GM18520 (cell line): ENCODE measurements around the gene SEMA3D.

Source experiments
- ATAC-seq: cut with Tn5 transposase; IDR thresholded peaks from one replicate; pipeline ENCODE4 v1.9.1; 2021; ENCODE audit not compliant: unreplicated experiment

The SEMA3D gene

DNA sequence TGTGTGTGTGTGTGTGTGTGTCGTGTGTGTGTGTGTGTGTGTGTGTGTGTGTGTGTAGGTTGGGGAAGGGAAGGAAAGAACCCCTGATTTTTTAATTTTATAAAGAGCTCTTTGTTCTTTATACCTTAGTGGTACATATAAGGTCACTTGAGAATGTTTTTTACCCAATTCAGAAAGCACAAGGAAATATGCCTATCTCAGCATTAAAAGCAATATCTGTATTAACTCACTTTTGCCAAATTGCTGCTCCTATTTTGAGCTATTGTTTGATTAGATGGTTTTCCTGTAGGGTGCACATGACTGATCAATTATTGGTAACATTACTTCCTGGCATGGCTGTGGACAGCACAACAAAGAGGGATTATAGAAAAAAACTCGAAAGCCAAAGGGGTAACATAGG is 60.5 kb downstream of the SEMA3D start:
- no peak for ATAC-seq

DNA sequence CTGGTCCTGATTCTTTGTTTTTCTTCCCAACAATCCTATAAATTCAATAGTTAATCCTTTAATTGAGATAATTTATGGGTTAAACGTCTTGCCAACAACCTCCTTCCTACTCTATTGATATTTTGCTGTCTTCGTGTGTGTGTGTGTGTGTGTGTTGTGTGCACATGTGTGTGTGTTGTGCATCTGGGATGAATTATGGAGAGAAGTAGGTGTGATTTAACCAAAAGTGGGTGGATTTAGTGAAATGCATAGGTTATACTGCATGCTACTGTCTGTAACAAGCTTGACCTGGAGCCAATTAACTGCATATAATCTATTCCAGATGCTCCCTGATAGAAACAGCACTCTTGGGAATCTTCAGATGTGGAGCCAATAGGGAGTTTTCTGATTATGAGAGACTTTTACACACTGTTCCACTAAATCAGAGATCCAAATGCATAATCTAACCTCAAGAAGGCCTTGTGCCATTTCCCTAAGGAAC is 61.2 kb downstream of the SEMA3D start:
- ATAC-seq = no peak

DNA sequence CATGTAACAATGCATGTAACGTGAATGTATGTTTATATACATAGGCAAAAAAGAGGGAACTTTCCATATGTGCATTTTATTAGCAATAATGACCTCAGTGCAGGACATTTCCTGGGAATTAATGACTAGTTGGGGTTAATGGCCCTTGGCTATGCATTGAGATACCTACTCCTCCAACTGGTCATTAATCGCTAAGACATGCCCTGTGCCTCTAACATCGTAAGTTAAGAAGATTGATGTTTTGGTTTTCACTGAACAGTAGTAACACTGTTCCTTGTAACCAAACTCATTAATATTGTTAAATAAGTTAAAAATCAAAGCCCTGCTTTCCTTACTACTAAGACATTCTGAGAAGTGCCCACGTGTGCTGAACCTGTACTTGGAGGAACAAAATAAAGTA is 61.7 kb downstream of the SEMA3D start:
- ATAC-seq = no peak

DNA sequence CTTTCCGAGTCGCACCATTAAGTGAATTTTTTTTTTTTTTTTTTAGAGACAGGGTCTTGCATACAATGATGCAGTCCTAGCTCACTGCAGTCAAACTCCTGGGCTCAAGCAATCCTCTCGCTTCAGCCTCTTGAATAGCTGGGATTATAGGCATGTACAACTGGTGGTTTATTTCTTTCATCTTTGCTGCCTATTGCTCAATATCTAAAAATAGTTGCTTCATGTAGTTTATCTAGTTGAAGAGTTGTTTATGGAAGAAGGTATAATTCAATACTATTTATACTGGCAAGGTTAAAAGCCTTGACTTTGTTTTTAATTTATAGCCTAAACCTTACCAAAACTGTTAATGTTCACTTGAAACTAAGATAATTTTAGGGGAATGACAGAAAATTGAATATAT is 66.9 kb downstream of the SEMA3D start:
- ATAC-seq = no peak

DNA sequence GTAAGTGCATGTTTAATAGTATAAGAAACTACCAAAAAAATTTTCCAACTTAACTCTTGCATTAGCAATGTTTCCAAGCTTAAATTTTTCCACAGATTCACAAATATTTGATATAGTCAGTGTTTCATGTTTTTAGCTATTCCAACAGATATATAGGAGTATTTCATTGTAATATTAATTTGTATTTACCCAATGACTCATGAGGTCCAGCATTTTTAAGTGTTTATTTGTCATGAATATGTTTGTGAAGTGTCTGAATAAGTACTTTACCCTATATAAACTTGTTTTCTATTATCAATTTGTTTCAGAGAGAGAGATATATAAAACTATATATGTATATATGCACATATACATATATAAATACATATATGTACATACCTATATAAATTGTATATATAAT is 71.0 kb downstream of the SEMA3D start:
- no peak for ATAC-seq

DNA sequence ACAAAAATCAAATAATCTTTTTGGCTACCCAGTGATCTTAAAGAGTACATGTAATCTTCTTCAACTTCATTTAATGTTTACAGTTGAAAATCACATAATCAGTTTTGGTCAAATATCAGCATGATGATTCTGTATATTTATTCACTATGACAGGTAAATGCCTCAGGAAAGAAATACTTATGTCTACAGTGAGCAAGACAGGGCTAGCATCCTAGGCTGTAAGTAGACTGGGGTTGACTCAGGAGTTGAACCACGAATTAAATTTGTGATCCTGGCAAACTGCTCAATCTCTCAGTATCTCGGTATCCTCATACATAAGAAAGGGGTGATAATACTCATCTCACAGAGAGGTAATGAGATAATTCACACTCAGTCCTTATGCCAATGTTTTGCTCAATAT is 71.8 kb downstream of the SEMA3D start:
- no peak for ATAC-seq

DNA sequence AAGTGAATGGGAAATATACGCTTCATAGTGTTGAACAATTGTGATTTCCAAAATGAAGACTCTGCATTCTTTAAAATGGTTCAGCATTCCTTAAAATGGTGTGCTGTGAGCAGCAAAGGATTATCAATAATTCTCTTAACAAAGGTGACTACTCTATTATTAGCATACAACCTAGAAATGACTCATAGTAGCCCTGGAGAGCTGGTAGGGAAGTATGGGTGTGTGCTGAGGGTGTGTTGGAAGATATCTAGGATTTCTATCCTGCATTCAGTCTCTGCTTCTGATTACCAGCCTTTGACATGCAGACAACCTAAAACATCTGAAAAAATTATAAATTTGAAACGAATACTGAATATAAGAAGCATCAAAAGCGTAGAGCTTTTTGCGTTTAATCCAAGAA is 72.5 kb downstream of the SEMA3D start:
- ATAC-seq = no peak

DNA sequence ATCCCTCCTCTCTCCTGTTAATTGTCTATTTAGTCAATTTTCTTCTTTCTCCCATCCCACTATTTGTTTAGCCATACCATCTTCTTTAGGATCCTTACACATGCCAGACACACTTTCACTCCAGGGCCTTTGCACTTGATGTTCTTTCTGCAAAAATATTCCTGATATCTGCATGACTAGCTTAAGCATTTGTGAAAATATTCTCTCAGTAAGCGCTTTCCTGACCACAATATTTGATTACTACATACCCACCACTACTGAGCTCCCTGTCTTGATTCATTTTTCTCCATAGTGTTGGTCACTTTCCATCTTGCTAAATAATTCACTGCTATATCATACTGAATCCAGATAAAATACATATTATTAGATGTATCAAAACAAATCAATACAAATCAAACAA is 75.1 kb downstream of the SEMA3D start:
- ATAC-seq = no peak

DNA sequence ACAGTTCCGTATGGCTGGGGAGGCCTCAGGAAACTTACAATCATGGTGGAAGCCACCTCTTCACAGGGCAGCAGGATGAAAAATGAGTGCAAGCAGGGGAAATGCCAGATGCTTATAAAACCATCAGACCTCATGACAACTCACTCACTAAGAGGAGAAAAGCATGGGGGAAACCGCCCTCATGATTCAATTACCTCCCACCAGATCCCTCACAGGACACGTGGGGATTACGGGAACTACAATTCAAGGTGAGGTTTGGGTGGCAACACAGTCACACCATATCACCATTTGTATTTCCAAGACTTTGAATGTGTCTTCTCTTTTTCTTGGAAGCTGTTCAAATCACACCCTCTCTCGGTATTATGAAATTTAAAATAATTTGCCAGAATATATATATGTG is 80.1 kb downstream of the SEMA3D start:
- ATAC-seq = no peak

DNA sequence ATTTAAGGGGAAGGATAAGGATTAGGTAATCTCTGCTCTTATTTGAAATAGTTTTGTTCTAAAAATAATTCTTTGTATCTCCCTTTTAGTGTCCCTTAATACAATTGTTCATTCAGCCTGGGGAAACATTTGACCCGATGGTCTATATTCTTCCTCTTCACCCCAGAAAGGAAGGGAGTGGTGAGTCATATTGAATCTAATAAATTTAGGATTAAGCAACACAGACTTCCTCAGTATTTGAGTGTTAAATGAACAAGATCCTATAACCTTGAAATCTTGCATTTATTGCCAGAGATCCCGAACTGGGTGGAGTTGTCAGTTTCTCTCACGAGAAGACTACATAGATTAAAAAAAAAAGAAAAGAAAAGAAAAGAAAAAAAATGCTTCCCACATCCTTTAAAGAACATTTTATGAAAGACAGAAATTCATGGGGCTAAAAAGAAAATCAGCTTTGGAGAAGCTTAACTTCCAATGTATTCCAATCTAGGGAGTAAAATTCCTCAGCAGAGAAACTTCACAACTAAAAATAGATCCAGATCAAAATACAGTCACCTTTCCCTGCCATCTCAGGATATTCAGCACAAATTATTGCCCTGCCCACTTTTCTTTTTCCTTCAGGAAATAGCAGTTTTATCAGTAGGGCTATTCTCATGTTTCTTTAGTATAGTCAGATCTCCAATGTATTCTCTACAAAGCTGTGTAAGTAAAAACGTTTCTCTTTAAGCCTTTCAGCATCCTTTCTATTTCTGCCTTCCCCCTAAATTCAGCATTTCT is 82.2 kb downstream of the SEMA3D start:
- ATAC-seq = no peak

DNA sequence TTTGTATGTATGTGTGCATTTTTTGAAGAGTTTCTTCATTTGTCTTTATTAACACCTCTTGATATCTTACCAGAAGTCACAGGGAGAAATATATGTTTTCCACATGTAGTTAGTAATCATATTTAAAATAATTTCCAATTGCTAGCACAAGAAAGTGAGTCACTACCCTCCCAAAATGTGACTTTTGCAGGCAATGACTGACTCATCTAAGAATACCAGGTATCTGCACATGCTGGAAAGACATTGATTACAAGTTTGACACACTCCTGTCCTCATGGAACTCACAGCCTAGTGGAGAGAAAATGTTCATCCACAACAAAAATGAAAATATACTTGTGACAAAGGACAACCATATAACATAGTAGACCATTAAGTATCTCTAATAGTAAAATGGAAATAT is 82.9 kb downstream of the SEMA3D start:
- ATAC-seq = no peak

DNA sequence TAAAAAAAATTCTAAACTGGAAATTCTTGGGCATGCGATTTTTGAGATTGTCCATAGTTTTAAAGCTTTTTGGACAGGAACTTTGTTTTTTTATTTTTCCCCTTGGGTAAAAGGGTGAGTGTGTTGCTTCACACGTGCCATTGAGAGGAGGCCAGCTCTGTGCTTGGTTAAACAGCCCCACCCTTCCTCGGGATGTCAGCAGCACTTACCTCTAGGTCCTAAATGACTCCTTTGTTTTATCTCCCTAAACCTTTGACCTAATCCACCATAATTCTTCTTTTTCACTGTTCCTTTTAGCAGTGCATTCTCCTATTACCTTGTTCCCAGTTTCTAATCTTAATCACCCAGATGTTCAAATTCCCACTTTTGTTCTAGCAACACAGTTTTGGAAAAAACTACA is 83.5 kb downstream of the SEMA3D start:
- ATAC-seq = no peak

DNA sequence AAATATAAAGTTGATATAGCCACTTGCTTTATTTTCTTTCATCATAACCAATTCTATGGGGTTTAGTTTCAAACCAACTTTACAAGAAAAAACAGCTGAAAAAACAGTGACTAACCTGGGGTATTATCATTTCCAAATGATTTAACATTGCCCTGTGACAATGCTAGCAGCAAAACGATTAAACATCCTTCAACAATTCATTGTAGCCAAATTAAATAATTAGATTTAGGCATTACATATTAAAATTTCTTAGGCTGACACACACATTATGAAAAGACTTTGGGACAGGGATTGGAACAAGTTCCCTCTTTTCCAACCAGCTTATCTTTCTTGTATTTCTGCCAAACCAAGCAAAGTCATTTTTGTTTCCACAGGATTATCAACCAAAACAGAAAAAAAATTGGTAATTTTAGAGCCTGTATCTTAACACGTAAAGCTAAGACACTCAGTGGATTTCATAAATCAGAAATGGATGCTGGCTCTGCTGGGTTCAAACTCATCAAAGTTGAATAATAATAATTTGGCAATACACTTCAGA is 84.0 kb downstream of the SEMA3D start:
- no peak for ATAC-seq

DNA sequence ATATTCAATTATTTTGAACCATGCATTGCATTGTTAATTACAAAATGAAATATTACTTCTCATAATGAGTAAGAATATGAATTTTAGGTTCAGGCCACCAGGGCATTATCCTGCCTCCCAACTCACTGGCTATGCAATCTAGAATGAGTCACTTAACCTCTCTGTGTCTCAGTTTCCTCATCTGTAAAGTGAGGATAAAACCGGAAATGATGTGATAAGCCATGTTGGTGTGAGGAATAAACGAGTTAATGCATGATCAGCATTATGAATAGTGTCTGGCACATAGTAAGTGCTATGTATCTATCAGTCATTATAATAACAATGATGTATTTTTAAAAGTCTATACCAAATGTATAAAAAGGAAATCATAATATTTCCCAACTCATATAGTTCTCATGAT is 85.5 kb downstream of the SEMA3D start:
- no peak for ATAC-seq

DNA sequence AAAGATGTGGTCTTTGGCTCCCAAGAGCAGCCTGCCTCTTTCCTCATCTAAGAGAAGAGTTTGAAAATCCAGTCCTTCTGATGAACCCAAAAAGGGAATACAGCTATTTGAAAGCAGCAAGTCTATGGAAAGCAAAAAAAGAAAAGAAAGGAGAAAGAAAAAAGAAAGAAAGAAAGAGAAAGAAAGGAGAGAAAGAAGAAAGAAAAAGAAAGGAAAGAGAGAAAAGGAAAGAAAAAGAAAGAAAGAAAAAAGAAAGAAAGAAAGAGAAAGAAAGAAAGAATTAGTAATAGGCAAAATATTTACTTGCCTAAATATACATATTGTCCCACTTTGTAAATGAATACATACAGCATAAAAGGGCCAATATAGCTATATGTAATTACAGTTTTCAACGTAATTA is 89.0 kb downstream of the SEMA3D start:
- no peak for ATAC-seq

DNA sequence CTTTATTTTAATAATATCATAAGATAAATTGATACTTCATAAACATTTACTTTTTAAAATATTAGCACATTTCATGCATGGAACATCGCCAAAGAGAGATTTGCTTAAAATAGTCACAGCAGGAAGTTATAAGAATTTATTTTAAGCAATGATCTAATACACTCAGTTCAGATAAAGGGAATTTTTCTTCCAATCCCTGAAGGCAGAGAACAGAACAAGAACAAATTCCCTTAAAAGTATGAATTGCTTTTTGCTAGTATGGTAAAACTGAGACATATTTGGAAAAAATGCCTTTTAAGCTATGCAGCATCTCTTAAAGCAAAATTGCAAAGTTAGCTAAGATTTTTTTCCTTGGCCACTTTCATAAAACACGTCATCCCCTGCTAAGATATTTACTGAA is 91.0 kb downstream of the SEMA3D start:
- no peak for ATAC-seq

DNA sequence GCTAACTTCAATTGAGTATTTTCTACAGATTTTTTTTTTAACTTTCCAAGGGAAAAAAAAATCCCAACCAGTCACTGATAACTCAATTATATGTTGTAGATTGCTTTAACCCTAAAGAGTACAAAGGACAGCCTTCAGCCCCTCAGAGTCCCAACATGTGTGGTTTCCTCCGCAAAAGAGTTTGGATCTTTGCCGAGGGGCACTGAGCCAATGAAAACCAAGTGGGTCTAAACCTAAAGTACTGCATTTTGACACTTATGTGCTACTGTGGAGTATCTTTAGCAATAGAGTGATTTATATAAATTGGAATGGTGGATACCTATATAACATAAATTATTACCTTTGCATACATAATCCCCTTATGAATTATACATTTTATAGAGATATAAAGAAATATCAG is 91.5 kb downstream of the SEMA3D start:
- no peak for ATAC-seq

DNA sequence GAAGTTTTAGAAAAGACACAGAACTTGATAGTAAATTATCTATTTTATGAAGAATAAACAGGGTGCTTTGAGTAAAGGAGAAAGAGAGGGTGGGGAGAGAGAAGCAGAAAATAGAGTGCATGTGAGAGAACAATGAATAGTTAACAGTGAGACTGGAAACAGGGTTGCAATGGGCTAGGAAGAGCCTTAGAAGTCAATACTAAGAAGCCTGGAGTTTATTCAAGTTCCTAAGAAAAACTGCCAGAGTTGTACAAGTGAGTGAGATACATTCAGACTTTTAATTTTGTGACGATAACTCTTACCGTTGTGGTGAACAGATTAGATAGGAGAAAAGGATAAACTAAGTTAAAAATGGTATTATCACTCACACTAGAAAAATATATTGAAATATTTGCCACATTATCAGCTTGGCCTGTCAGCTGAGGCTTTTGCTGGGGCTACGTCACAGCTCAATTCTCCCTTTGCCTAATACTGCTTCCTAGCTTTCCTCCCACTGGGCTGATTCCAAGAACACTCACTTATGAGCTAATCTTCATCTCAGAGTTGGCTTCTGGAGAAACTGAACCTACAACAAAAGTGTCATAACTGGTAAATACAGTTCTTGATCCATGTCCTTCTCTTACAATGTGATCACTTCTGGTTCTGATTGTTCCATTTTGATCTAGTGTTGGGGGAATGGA is 92.7 kb downstream of the SEMA3D start:
- no peak for ATAC-seq

DNA sequence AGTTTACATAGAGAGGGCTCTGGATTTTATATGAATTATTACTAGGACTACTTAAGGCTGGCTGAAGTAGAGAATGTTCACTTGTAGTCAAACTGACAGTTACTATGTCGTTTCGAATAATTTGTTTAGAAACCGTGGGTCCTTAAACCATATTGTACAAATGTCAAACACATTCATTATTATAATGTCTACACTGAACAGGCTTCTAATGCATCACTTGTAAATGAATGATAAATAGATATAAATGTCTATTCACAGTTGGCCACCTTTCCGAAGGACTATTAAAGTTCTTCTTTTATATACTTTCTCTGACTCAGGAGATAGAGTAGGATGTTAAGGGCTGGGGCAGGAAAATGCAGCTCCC is 95.3 kb downstream of the SEMA3D start:
- ATAC-seq = no peak

DNA sequence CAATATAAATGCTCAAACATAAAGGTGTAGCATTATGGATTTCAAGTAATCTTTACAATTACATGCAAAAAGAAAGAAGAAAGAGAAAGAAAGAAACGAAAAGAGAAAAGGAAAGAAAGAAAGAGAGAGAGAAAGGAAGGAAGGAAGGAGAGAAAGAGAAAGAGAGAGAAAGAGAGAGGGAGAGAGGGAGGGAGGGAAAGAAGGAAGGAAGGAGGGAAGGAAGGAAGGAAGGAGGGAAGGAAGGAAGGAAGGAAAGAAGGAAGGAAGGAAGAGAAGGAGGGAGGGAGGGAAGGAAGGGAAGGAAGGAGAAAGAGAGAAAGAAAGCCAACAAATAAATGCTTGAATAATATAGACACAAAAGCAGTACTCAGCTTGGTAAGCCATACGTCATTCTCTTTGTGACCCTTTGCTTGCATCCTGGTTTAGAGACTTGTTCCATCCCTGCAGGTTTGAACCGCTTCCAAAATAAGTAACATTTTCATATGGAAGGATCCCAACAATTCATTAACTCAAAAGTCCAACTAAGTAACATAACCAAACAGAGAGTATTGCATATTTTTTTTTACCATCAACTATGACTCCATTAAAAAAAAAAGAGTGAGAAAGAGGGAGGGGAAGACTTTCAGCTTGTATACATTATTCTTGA is 95.8 kb downstream of the SEMA3D start:
- ATAC-seq = no peak

DNA sequence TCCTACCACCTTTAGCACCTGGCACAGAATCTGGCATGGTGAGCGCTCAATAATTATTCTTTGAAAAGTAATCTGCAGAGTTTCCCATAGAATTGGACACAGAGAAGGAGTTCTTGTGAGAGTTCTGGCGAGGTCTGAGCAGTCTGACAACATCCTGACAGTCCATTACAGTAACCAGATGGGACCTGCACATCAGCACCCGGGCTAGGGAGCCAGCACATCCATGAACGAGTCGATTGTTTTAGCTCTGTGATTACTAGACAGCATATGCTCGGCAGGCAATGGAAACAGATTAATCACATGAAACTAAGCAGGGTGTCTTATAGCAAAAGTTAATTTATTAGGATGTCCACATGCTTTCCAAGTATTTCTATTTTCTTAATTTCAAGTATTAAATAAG is 96.7 kb downstream of the SEMA3D start:
- ATAC-seq = no peak

DNA sequence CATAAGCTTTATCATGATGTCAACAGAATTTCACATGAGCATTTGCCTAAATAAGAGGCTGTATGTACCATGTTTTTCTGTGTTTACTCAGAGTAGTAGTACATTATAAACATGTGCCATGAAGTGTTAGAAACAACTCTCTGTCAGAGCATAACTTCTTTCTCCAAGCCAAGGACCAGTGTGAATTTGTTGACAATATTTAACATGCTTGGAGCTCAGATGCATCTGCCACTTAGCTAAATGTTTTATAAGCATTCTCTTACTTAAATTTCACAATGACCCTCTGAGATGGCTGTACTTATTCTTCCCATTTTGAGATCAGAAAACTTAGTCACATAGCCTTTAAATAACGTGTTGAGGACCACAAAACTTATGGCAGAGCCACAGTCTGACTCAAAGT is 105.0 kb downstream of the SEMA3D start:
- ATAC-seq = no peak
